HepG2 (cell line): Measurements from ENCODE around the gene ST6GALNAC6. TPM values are rescaled to one million over a fixed set of nuclear protein-coding genes. Genes with fewer than 3 reads are reported as not detected.

Experiments
- BCLAF1 ChIP-seq: fragments of 450-650 bp; IDR thresholded peaks from 2 replicates; pipeline ENCODE4 v1.6.1; 2017; ENCODE audit warnings: mild to moderate bottlenecking
- FOXC1 ChIP-seq: sonication (generic); formaldehyde crosslinking; IDR thresholded peaks from 2 replicates; pipeline ENCODE4 v1.8.0; 2022; ENCODE audit warnings: mild to moderate bottlenecking, missing genetic modification reagents, borderline replicate concordance
- HOMEZ ChIP-seq: IDR thresholded peaks from 2 replicates; pipeline ENCODE4 v1.6.1; 2016; ENCODE audit warnings: low read depth
- MTF2 ChIP-seq: sonication (generic); formaldehyde crosslinking; IDR thresholded peaks from 2 replicates; pipeline ENCODE4 v1.5.0; 2020; ENCODE audit warnings: missing genetic modification reagents, borderline replicate concordance
- SNAPC5 ChIP-seq: sonication (generic); formaldehyde crosslinking; IDR thresholded peaks from 2 replicates; pipeline ENCODE4 v1.8.1; 2023; ENCODE audit warnings: mild to moderate bottlenecking, missing genetic modification reagents, borderline replicate concordance
- TEF ChIP-seq: sonication (generic); formaldehyde crosslinking; IDR thresholded peaks from 2 replicates; pipeline ENCODE4 v1.5.0; 2020; ENCODE audit warnings: missing genetic modification reagents
- ZNF318 ChIP-seq: sonication (generic); formaldehyde crosslinking; IDR thresholded peaks from 2 replicates; pipeline ENCODE4 v1.4.0; 2020; ENCODE audit warnings: mild to moderate bottlenecking, missing genetic modification reagents
- ZNF335 ChIP-seq: sonication (generic); formaldehyde crosslinking; IDR thresholded peaks from 2 replicates; pipeline ENCODE4 v1.4.0; 2020; ENCODE audit warnings: missing genetic modification reagents
- ZNF549 ChIP-seq: sonication (generic); formaldehyde crosslinking; IDR thresholded peaks from 2 replicates; pipeline ENCODE4 v1.5.0; 2020; ENCODE audit warnings: missing genetic modification reagents
- ZNF574 ChIP-seq: sonication (generic); formaldehyde crosslinking; IDR thresholded peaks from 2 replicates; pipeline ENCODE4 v1.4.0; 2020; ENCODE audit warnings: missing genetic modification reagents
- ZNF605 ChIP-seq: sonication (generic); formaldehyde crosslinking; IDR thresholded peaks from 2 replicates; pipeline ENCODE4 v1.8.0; 2022; ENCODE audit warnings: mild to moderate bottlenecking, missing genetic modification reagents
- ZNF75D ChIP-seq: sonication (generic); formaldehyde crosslinking; IDR thresholded peaks from 2 replicates; pipeline ENCODE4 v1.8.1; 2023; ENCODE audit warnings: missing genetic modification reagents, mild to moderate bottlenecking, borderline replicate concordance
- polyA plus RNA-seq, 8 experiments: library from polyadenylated mRNA; depleted of rRNA in 3 of 8; stranded (reverse) in 7 of 8; unstranded in 1 of 8; fragments of >200 nt; fragmentation: Illumina TruSeq in 4 of 8; extraction: Trizol in 4 of 8; gene quantifications; 2 replicates each; pipeline versions ENCODE4 v1.2.1 to v1.2.3, GENCODE V29; 2011 to 2016; ENCODE audit warnings: low read depth in 4 of 8, missing spikeins in 1 of 8, mixed read lengths in 1 of 8; ENCODE audit not compliant: insufficient read depth in 1 of 8
- total RNA-seq, 5 experiments: library from RNA; depleted of rRNA; stranded (reverse); fragments of >200 nt; fragmentation: Illumina TruSeq; extraction: Trizol; gene quantifications; 2 replicates each; pipeline ENCODE4 v1.2.3, GENCODE V29; 2016; ENCODE audit warnings: low read depth in 1 of 5

ST6GALNAC6 gene
- total and polyA plus RNA-seq, 2 of the 13 experiments (the other 11 are each of a cell fraction or from before 2014, with no cell fraction given) = 18.5 to 65.4 TPM

- TF ChIP-seq FOXC1 = no peak
- TF ChIP-seq ZNF549 (CRISPR knock-in tag) = no peak
- TF ChIP-seq ZNF75D (CRISPR knock-in tag) = no peak
- no peak for TF ChIP-seq ZNF318 (CRISPR knock-in tag)
- TF ChIP-seq ZNF574 = peak; percentile 61
- TF ChIP-seq SNAPC5 (CRISPR knock-in tag) = no peak
- no peak; the same call in 1 of the 2 replicates for TF ChIP-seq ZNF335 (CRISPR knock-in tag)
- no peak for TF ChIP-seq TEF (CRISPR knock-in tag)
- TF ChIP-seq BCLAF1 = no peak
- TF ChIP-seq HOMEZ (CRISPR knock-in tag) = no peak
- TF ChIP-seq MTF2 (CRISPR knock-in tag) = no peak
- TF ChIP-seq ZNF605 (CRISPR knock-in tag) = no peak
Measured at GRCh38 chr9:127897193-127897692, 2.2 kb downstream of the ST6GALNAC6 start (continued).
